ENCODE results near the gene FSTL4. TPM values are rescaled to one million over a fixed set of nuclear protein-coding genes. Genes with fewer than 3 reads are reported as not detected.

FSTL4 gene
- total RNA-seq, 1 donor from 2014 or later, result 0.07 TPM

- Mint-ChIP-seq H3K27ac (ENCODE audit: unreplicated experiment) (no peak overlapping the region), H3K9me3 (ENCODE audit: low read depth) (no peaks in the 10 kb centered on the region), H3K27me3 (ENCODE audit: low read depth) (peaks cover 42% of the 10 kb centered on the region), H3K4me1 (ENCODE audit: low read depth) (no peaks in the 10 kb centered on the region), H3K36me3 (ENCODE audit: low read depth) (no peaks in the 10 kb centered on the region), H3K4me3 (ENCODE audit: unreplicated experiment) (no peak overlapping the region)
- DNase-seq (ENCODE audit: low spot score), result no peak
- no peak for TF ChIP-seq CTCF (IDR thresholded peaks at IDR 0.05)
Observed at GRCh38 chr5:133410335-133410828, 202.0 kb downstream of the FSTL4 start.

- H3K27me3 Mint-ChIP-seq (ENCODE audit: low read depth), result peaks cover 38% of the 10 kb centered on the region
- DNase-seq (ENCODE audit: low spot score), result no peak
Observed at GRCh38 chr5:133409210-133409674, 203.1 kb downstream of the FSTL4 start.

GRCh38 chr5:133408322-133408721, 204.0 kb downstream of the FSTL4 start:
- no peak for TF ChIP-seq CTCF (IDR thresholded peaks at IDR 0.05)
- Mint-ChIP-seq H3K27me3 (ENCODE audit: low read depth) (peaks cover 32% of the 10 kb centered on the region), H3K27ac (ENCODE audit: unreplicated experiment) (no peak overlapping the region), H3K4me3 (ENCODE audit: unreplicated experiment) (no peak overlapping the region), H3K36me3 (ENCODE audit: low read depth) (no peaks in the 10 kb centered on the region), H3K4me1 (ENCODE audit: low read depth) (no peaks in the 10 kb centered on the region), H3K9me3 (ENCODE audit: low read depth) (no peaks in the 10 kb centered on the region)
- DNase-seq (ENCODE audit: low spot score), result no peak

More at GRCh38 chr5:133409210-133409674, 203.1 kb downstream of the FSTL4 start:
- Mint-ChIP-seq H3K36me3 (ENCODE audit: low read depth) (no peaks in the 10 kb centered on the region), H3K9me3 (ENCODE audit: low read depth) (no peaks in the 10 kb centered on the region), H3K27ac (ENCODE audit: unreplicated experiment) (no peak overlapping the region), H3K4me3 (ENCODE audit: unreplicated experiment) (no peak overlapping the region), H3K4me1 (ENCODE audit: low read depth) (no peaks in the 10 kb centered on the region)
- no peak for TF ChIP-seq CTCF (IDR thresholded peaks at IDR 0.05)

- no peak overlapping the region for H3K4me3 Mint-ChIP-seq (ENCODE audit: unreplicated experiment)
- H3K9me3 Mint-ChIP-seq (ENCODE audit: low read depth), result no peaks in the 10 kb centered on the region
- H3K4me1 Mint-ChIP-seq (ENCODE audit: low read depth), result no peaks in the 10 kb centered on the region
- H3K27ac Mint-ChIP-seq (ENCODE audit: unreplicated experiment), result no peak overlapping the region
- no peak for TF ChIP-seq CTCF (IDR thresholded peaks at IDR 0.05)
- no peaks in the 10 kb centered on the region for H3K36me3 Mint-ChIP-seq (ENCODE audit: low read depth)
- DNase-seq (ENCODE audit: low spot score), result no peak
- H3K27me3 Mint-ChIP-seq (ENCODE audit: low read depth), result peaks cover 23% of the 10 kb centered on the region
Observed at GRCh38 chr5:133406977-133407632, 205.2 kb downstream of the FSTL4 start.

- no peak overlapping the region for H3K27ac Mint-ChIP-seq (ENCODE audit: unreplicated experiment)
- no peak for DNase-seq (ENCODE audit: low spot score)
- no peaks in the 10 kb centered on the region for H3K9me3 Mint-ChIP-seq (ENCODE audit: low read depth)
- no peaks in the 10 kb centered on the region for H3K36me3 Mint-ChIP-seq (ENCODE audit: low read depth)
- H3K4me3 Mint-ChIP-seq (ENCODE audit: unreplicated experiment), result no peak overlapping the region
- H3K27me3 Mint-ChIP-seq (ENCODE audit: low read depth), result peaks cover 20% of the 10 kb centered on the region
- no peak for TF ChIP-seq CTCF (IDR thresholded peaks at IDR 0.05)
- H3K4me1 Mint-ChIP-seq (ENCODE audit: low read depth), result no peaks in the 10 kb centered on the region
Observed at GRCh38 chr5:133406208-133406976, 205.9 kb downstream of the FSTL4 start.
